GM12873 (cell line): ENCODE data around the gene GLI3.

Experiments used
- TF ChIP-seq, protein P1 (sequence below): IDR thresholded peaks from 2 replicates; pipeline ENCODE4 v1.5.1; 2012; ENCODE audit warnings: low read depth, mild to moderate bottlenecking, moderate library complexity, low read length, control low read depth; ENCODE audit not compliant: insufficient read depth; ENCODE audit errors: missing control alignments

The GLI3 gene

DNA sequence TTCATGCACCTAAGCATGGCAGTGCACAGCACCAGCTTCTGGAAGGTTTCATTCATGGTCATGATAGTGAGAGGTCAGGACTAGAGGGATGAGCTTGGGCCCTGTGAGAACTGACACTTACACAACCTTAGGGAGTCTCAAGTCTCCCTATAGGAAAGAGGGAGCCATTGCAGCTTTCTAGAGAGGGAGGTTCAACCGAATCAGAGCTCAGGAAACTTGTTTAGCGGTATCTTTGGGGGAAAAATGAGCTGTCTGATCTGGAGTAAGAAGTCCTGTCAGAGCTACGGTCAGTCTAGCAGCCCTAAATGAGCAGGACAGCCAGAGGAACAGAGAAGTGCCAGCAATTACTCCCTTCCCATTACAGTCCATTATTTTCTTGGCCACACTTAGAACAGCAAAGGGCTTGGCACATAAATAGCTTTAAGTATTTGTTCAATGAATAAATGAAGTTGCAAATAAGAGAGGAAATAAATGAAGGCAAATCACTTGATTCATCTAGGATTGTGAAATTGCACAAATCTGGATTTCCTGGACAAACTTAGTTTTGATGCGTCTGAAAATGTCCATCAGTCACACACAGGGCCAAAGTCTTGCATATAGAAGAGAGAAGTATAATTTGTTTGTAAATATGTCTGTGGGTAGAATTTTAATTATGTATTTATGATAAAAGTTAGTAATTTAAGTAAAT, 262.0 kb downstream of the GLI3 start:
- TF ChIP-seq, protein P1, sequence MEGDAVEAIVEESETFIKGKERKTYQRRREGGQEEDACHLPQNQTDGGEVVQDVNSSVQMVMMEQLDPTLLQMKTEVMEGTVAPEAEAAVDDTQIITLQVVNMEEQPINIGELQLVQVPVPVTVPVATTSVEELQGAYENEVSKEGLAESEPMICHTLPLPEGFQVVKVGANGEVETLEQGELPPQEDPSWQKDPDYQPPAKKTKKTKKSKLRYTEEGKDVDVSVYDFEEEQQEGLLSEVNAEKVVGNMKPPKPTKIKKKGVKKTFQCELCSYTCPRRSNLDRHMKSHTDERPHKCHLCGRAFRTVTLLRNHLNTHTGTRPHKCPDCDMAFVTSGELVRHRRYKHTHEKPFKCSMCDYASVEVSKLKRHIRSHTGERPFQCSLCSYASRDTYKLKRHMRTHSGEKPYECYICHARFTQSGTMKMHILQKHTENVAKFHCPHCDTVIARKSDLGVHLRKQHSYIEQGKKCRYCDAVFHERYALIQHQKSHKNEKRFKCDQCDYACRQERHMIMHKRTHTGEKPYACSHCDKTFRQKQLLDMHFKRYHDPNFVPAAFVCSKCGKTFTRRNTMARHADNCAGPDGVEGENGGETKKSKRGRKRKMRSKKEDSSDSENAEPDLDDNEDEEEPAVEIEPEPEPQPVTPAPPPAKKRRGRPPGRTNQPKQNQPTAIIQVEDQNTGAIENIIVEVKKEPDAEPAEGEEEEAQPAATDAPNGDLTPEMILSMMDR = no peak

DNA sequence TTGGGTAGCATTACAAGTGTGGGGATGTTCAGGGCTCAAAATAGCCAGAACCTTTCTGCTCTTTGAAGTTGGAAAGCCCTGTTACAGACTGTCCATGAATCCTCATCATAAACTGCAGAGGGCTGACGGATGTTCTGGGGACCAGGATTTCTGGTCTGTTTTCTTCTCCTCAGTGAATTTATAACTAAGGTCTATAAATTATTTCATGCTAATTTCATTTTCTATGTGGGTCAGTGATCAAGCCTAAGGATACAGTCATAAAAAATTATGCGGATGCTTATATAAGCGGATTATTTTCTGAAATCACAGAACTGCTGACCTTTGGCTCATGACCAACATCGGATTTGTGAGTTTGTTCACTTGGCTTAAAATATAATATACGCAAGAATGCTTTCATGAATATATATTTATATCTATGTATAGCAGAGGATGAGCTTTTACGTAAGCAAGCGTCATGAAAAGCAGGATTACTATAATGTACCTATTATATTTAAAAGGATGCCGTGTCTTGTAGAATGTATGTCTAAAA, 263.7 kb downstream of the GLI3 start:
- TF ChIP-seq, protein P1 = no peak

- TF ChIP-seq, protein P1 = no peak
These were observed 264.2 kb downstream of the GLI3 start for GRCh38 chr7:41972776-41973175.

DNA sequence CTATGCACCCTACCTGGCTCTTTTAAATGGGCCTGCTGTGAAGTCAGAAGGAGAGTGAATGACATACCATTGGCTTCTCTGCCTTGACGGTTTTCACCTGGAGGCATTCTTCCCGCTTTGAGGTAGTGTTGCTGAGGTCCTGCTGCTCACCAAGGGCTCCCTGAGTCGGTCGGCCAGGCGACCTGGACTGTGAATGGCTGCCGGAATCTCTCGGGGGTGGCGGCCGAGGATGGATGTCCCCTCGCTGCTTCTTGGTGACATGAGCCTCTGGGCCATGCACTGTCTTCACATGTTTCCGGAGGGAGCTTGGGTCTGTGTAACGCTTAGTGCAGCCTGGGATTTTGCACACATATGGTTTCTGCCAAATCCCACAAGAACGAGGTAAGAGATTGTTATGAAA, 264.7 kb downstream of the GLI3 start:
- TF ChIP-seq, protein P1 = no peak

GRCh38 chr7:41971640-41972187, 265.3 kb downstream of the GLI3 start:
- TF ChIP-seq, protein P1 = no peak

DNA sequence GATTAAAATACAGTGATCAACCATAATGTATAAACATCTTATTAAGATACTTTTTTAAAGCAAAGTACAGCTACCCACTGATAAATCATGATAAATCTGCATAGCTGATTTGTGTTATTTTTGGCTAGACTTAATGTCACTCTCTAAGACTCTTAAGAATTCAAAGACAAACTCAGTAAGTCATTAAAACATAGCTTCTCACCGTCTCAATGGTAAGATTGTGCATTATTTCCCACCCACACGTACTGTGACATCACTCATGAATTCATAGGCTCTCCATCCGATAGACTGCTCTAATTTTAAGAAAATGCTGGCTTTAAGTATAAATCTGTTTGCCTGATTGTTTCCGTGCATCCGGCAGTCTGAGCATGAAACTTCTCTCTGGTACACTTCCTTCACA, 266.1 kb downstream of the GLI3 start:
- TF ChIP-seq, protein P1 = no peak

DNA sequence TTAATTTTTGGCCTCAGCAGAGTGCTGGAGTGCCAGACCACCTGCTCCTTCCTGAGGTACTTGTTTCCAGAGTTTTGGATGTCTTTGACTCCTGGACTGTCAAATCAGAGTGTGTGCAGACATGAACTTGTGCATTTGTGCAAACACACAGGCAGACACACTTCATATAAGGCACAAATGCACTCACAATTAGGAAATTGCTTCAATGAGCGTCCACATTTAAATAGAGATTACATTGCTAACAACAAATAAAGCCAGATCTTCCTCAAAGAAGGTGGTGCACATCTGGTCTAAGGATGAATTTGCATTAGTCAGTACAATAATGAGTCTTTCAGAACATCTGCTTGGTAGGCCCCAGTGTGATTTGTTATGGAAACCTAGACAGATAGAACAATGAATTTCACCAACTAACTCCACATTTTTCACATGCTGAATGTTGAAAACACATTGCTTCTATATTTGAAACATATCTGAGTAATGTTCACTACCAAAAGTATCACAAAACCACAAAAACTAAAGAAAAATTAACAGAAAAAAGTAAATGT, 267.4 kb downstream of the GLI3 start:
- TF ChIP-seq, protein P1 = no peak
